OCI-LY7 (cell line): ENCODE results near the gene GRID1. TPM values are rescaled to one million over a fixed set of nuclear protein-coding genes. Genes with fewer than 3 reads are reported as not detected.

Experiments used
- BruUV-seq: library from RNA; stranded (reverse); fragments of 400-500 nt; replicated peaks from 2 replicates; lab custom pipeline; 2021; lab: Mats Ljungman, UMichigan
- CTCF ChIA-PET: fragments of 300-600 bp; sonication (Branson Sonifier 250); formaldehyde crosslinking; loops from one replicate; lab custom pipeline; 2022; ENCODE audit warnings: antibody characterized with exemption; ENCODE audit not compliant: unreplicated experiment; lab: Charles Lee
- POLR2A ChIA-PET: fragments of 300-600 bp; sonication (Branson Sonifier 250); formaldehyde crosslinking; loops from one replicate; lab custom pipeline; 2022; ENCODE audit warnings: antibody characterized with exemption; lab: Charles Lee
- DNase-seq: peaks from one replicate; pipeline ENCODE4 v3.0.0-alpha.2; 2015; ENCODE audit warnings: low spot score
- H2AFZ ChIP-seq: fragments of 200-600 bp; sonication (generic), shearing (Covaris generic); 2 replicates; pipeline ENCODE4 v1.6.1; 2014; ENCODE audit warnings: mild to moderate bottlenecking, antibody characterized with exemption, low read length, moderate library complexity
- H3K27ac ChIP-seq: fragments of 200-600 bp; sonication (generic); 2 replicates; pipeline ENCODE4 v1.5.1; 2014; ENCODE audit warnings: mixed run types, low read depth, mild to moderate bottlenecking, moderate library complexity, low read length, inconsistent platforms; ENCODE audit not compliant: poor library complexity, severe bottlenecking
- H3K36me3 ChIP-seq: fragments of 200-600 bp; sonication (generic); 2 replicates; pipeline ENCODE4 v1.6.1; 2014; ENCODE audit warnings: mild to moderate bottlenecking, antibody characterized with exemption, low read length, moderate library complexity, mixed read lengths; ENCODE audit not compliant: insufficient read depth
- H3K4me1 ChIP-seq: fragments of 200-600 bp; sonication (generic); 2 replicates; pipeline ENCODE4 v1.5.1; 2014; ENCODE audit warnings: mild to moderate bottlenecking, low read length; ENCODE audit not compliant: insufficient read depth, poor library complexity, severe bottlenecking
- H3K4me2 ChIP-seq: fragments of 200-600 bp; sonication (generic); 2 replicates; pipeline ENCODE4 v1.6.1; 2014; ENCODE audit warnings: mild to moderate bottlenecking, low read length
- H3K4me3 ChIP-seq: fragments of 200-600 bp; sonication (generic); 2 replicates; pipeline ENCODE4 v1.5.1; 2014; ENCODE audit warnings: mild to moderate bottlenecking, low read depth, low read length; ENCODE audit not compliant: poor library complexity, severe bottlenecking
- H3K79me2 ChIP-seq: fragments of 200-600 bp; sonication (generic); 2 replicates; pipeline ENCODE4 v1.6.1; 2016; ENCODE audit warnings: low read depth, mild to moderate bottlenecking, low read length, moderate library complexity, mixed read lengths; ENCODE audit not compliant: insufficient read depth
- H3K9me2 ChIP-seq: fragments of 200-600 bp; sonication (generic); 2 replicates; pipeline ENCODE4 v1.6.1; 2016; ENCODE audit warnings: mild to moderate bottlenecking, low read length, mixed read lengths; ENCODE audit not compliant: insufficient read depth
- H3K9me3 ChIP-seq: fragments of 200-600 bp; sonication (generic); 2 replicates; pipeline ENCODE4 v1.6.1; 2014; ENCODE audit warnings: mild to moderate bottlenecking, mixed run types, low read length, mixed read lengths
- H4K20me1 ChIP-seq: fragments of 200-600 bp; sonication (generic); 2 replicates; pipeline ENCODE4 v1.6.1; 2014; ENCODE audit warnings: mild to moderate bottlenecking, antibody characterized with exemption, low read length, moderate library complexity, mixed read lengths; ENCODE audit not compliant: insufficient read depth
- CTCF ChIP-seq: fragments of 200-600 bp; sonication (generic); conservative IDR thresholded peaks from 2 replicates; pipeline ENCODE4 v1.5.1; 2014; ENCODE audit warnings: mild to moderate bottlenecking, antibody characterized with exemption, low read length, moderate library complexity, mixed read lengths
- EZH2phosphoT487 ChIP-seq: fragments of 200-600 bp; sonication (generic); IDR thresholded peaks from 2 replicates; pipeline ENCODE4 v1.6.1; 2018; ENCODE audit warnings: low read depth, borderline replicate concordance, mild to moderate bottlenecking, mixed run types, antibody characterized with exemption, low read length, moderate library complexity, mixed read lengths
- intact Hi-C: fragments of 100-400 bp; cut with micrococcal nuclease; formaldehyde crosslinking; loops from one replicate; pipeline ENCODE4 v1.10.0; 2022; ENCODE audit not compliant: unreplicated experiment
- total RNA-seq, 2 experiments: library from RNA; depleted of rRNA in 1 of 2; stranded (reverse); fragments of >200 nt in 1 of 2; shearing (Covaris generic) in 1 of 2; gene quantifications; 2 replicates each; pipeline ENCODE4 v1.2.3, GENCODE V29; 2014 to 2022

GRID1 gene
- total RNA-seq, 2 experiments from 2014 or later = 1.6 to 3.7 TPM

GRCh38 chr10:85993140-85993539, 373.5 kb downstream of the GRID1 start:
- H2AFZ ChIP-seq = no peak overlapping the region
- no peaks in the 10 kb centered on the region for H4K20me1 ChIP-seq
- no peak overlapping the region for H3K4me2 ChIP-seq
- ChIA-PET CTCF (no interaction called here), POLR2A (no interaction called here)
- BruUV-seq = no TSS peak
- TF ChIP-seq CTCF (no peak), EZH2phosphoT487 (no peak)
- H3K9me3 ChIP-seq = 0 out of 2 replicates have a peak, but pooled peaks cover 3% of the 10 kb centered on the region
- no peak overlapping the region for H3K27ac ChIP-seq
- H3K4me1 ChIP-seq = no peaks in the 10 kb centered on the region
- H3K36me3 ChIP-seq = no peaks in the 10 kb centered on the region
- H3K4me3 ChIP-seq = no peak overlapping the region
- no peaks in the 10 kb centered on the region for H3K9me2 ChIP-seq
- intact Hi-C loops = loop anchor here (10.0 kb wide), 1 partner anchor 592 kb away; no protein-coding TSS in a partner anchor
- no peak for DNase-seq
- H3K79me2 ChIP-seq = no peaks in the 10 kb centered on the region

GRCh38 chr10:85992324-85992723, 374.3 kb downstream of the GRID1 start:
- POLR2A ChIA-PET = no interaction called here
- H3K9me3 ChIP-seq = 0 out of 2 replicates have a peak, but pooled peaks cover under 1% of the 10 kb centered on the region

More at GRCh38 chr10:85992324-85992723, 374.3 kb downstream of the GRID1 start:
- Histone ChIP-seq H3K79me2 (no peaks in the 10 kb centered on the region), H4K20me1 (no peaks in the 10 kb centered on the region), H3K4me2 (no peak overlapping the region), H3K9me2 (no peaks in the 10 kb centered on the region), H3K4me3 (no peak overlapping the region), H2AFZ (no peak overlapping the region), H3K4me1 (no peaks in the 10 kb centered on the region), H3K27ac (no peak overlapping the region), H3K36me3 (no peaks in the 10 kb centered on the region)
- DNase-seq = no peak
- intact Hi-C loops = loop anchor here (10.0 kb wide), 1 partner anchor 592 kb away; no protein-coding TSS in a partner anchor
- CTCF ChIA-PET = no interaction called here
- no TSS peak for BruUV-seq
- TF ChIP-seq EZH2phosphoT487 (no peak), CTCF (no peak)
